ENCODE results near the gene SV2C. TPM values are rescaled to one million over a fixed set of nuclear protein-coding genes. Genes with fewer than 3 reads are reported as not detected.

Gene SV2C
- total RNA-seq, 2 donors from 2014 or later = not detected

- Mint-ChIP-seq H3K9me3 (peaks cover 3% of the 10 kb centered on the region), H3K36me3 (ENCODE audit: low read depth) (peaks cover 2% of the 10 kb centered on the region), H3K4me1 (peaks cover 38% of the 10 kb centered on the region), H3K27ac (no peak overlapping the region), H3K4me3 (no peak overlapping the region), H3K27me3 (ENCODE audit: insufficient read depth) (no peaks in the 10 kb centered on the region)
- Histone ChIP-seq H3K27me3 (ENCODE audit: control insufficient read depth, insufficient read depth, low read length, poor library complexity, severe bottlenecking) (no peaks in the 10 kb centered on the region), H3K9ac (ENCODE audit: extremely low read depth, low read length, poor library complexity, severe bottlenecking) (no peak overlapping the region), H3K4me1 (ENCODE audit: control insufficient read depth, insufficient read depth, low read length) (peaks cover 7% of the 10 kb centered on the region), H3K4me3 (ENCODE audit: low read length) (no peak overlapping the region), H3K9me3 (ENCODE audit: control insufficient read depth, low read length) (peaks cover 11% of the 10 kb centered on the region), H3K36me3 (ENCODE audit: control insufficient read depth, insufficient read depth, low read length) (no peaks in the 10 kb centered on the region), H3K27ac (ENCODE audit: low read depth, low read length) (no peak overlapping the region)
- DNase-seq = no peak
- TF ChIP-seq, protein P1, sequence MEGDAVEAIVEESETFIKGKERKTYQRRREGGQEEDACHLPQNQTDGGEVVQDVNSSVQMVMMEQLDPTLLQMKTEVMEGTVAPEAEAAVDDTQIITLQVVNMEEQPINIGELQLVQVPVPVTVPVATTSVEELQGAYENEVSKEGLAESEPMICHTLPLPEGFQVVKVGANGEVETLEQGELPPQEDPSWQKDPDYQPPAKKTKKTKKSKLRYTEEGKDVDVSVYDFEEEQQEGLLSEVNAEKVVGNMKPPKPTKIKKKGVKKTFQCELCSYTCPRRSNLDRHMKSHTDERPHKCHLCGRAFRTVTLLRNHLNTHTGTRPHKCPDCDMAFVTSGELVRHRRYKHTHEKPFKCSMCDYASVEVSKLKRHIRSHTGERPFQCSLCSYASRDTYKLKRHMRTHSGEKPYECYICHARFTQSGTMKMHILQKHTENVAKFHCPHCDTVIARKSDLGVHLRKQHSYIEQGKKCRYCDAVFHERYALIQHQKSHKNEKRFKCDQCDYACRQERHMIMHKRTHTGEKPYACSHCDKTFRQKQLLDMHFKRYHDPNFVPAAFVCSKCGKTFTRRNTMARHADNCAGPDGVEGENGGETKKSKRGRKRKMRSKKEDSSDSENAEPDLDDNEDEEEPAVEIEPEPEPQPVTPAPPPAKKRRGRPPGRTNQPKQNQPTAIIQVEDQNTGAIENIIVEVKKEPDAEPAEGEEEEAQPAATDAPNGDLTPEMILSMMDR (conservative IDR thresholded peaks at IDR 0.05) = no peak
- no CpG with 5 or more reads among the region's 1 CpG for WGBS, 2 experiments (ENCODE audit: insufficient coverage in 1 of 2, insufficient read length in 1 of 2)
These were observed 259.3 kb downstream of the SV2C start for GRCh38 chr5:76342474-76342873.

- Mint-ChIP-seq H3K36me3 (ENCODE audit: low read depth) (peaks cover 2% of the 10 kb centered on the region), H3K4me3 (no peak overlapping the region), H3K27ac (no peak overlapping the region), H3K4me1 (peaks cover 31% of the 10 kb centered on the region), H3K9me3 (no peaks in the 10 kb centered on the region), H3K27me3 (ENCODE audit: insufficient read depth) (no peaks in the 10 kb centered on the region)
- no peak overlapping the region for H3K27ac ChIP-seq (ENCODE audit: low read depth, low read length)
- H3K4me1 ChIP-seq (ENCODE audit: control insufficient read depth, insufficient read depth, low read length) = no peaks in the 10 kb centered on the region
- TF ChIP-seq, protein P1 (conservative IDR thresholded peaks at IDR 0.05) = no peak
- H3K27me3 ChIP-seq (ENCODE audit: control insufficient read depth, insufficient read depth, low read length, poor library complexity, severe bottlenecking) = no peaks in the 10 kb centered on the region
- H3K36me3 ChIP-seq (ENCODE audit: control insufficient read depth, insufficient read depth, low read length) = no peaks in the 10 kb centered on the region
- no peak for DNase-seq
- WGBS, 2 experiments (ENCODE audit: insufficient coverage in 1 of 2, insufficient read length in 1 of 2) = 93 to 100% methylated on average over 1 of the region's 1 CpG
- no peak overlapping the region for H3K4me3 ChIP-seq (ENCODE audit: low read length)
- peaks cover 5% of the 10 kb centered on the region for H3K9me3 ChIP-seq (ENCODE audit: control insufficient read depth, low read length)
- no peak overlapping the region for H3K9ac ChIP-seq (ENCODE audit: extremely low read depth, low read length, poor library complexity, severe bottlenecking)
These were observed 262.4 kb downstream of the SV2C start for GRCh38 chr5:76345582-76345981.

- Histone ChIP-seq H3K9me3 (ENCODE audit: control insufficient read depth, low read length) (no peaks in the 10 kb centered on the region), H3K9ac (ENCODE audit: extremely low read depth, low read length, poor library complexity, severe bottlenecking) (no peak overlapping the region), H3K27ac (ENCODE audit: low read depth, low read length) (no peak overlapping the region), H3K4me1 (ENCODE audit: control insufficient read depth, insufficient read depth, low read length) (no peaks in the 10 kb centered on the region), H3K36me3 (ENCODE audit: control insufficient read depth, insufficient read depth, low read length) (no peaks in the 10 kb centered on the region), H3K4me3 (ENCODE audit: low read length) (no peak overlapping the region), H3K27me3 (ENCODE audit: control insufficient read depth, insufficient read depth, low read length, poor library complexity, severe bottlenecking) (no peaks in the 10 kb centered on the region)
- TF ChIP-seq, protein P1 (conservative IDR thresholded peaks at IDR 0.05) = no peak
- Mint-ChIP-seq H3K36me3 (ENCODE audit: low read depth) (no peaks in the 10 kb centered on the region), H3K27ac (no peak overlapping the region), H3K4me1 (peaks cover 31% of the 10 kb centered on the region), H3K27me3 (ENCODE audit: insufficient read depth) (no peaks in the 10 kb centered on the region), H3K9me3 (no peaks in the 10 kb centered on the region), H3K4me3 (no peak overlapping the region)
- 88 to 94% methylated on average over 4 of the region's 4 CpGs for WGBS, 2 experiments (ENCODE audit: insufficient coverage in 1 of 2, insufficient read length in 1 of 2)
- no peak for DNase-seq
These were observed 268.0 kb downstream of the SV2C start for GRCh38 chr5:76351176-76351575.

Data from endodermal cell (in vitro differentiated cells).